HG03066 (cell line): ENCODE measurements around the gene JAGN1.
"Not testable (repeated sequence)": the region's sequence is repeated elsewhere in the genome, so short reads cannot be mapped to it uniquely, and the experiment has no call there.

Experiments used
- ATAC-seq: cut with Tn5 transposase; IDR thresholded peaks from one replicate; pipeline ENCODE4 v1.9.1; 2021; ENCODE audit warnings: low read depth; ENCODE audit not compliant: unreplicated experiment

The JAGN1 gene

DNA sequence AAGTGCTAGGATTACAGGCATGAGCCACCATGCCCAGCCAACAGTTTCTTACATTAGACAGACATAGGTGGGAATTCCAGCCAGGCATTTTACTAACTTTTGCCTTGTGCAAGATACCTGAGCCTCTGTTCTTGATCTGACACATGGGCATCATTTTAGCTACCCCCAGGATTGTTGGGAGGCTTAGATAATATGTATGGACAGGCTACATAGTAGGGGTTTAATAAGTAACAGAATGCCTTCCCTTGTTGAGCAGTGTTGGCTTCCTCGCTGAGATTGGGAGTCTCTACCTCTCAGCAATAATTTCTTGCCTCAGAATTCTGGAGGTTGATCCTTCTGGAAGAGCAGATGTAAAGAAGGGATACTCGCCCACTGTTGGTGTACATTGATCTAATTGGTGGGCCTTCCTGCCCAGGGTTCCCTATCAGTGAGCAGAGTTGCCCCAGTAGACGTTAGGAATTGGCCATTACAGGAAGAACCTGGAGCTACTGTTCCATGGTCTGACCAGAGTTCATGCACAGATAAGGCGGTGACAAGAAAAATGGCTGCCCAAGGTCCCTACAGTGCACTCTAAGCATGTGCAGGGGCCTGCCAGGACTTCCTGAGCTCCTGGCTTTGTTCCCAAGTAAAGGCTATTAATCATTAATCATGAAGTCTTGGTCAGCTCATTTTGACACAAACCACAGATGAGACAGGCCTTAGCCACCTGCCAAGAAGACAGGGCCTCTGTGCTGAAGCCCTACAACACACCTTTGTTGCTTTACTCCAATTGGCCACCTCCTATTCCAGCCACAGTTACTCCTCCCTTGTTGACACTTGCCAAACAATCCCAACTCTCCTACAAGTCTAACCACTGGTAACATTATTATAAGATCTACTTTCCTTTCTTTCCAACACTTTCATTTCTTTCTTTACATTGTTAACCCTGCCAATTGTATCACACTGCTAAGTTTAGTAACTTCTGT lies 7.3 kb downstream of the JAGN1 start:
- ATAC-seq = peak; percentile 64

DNA sequence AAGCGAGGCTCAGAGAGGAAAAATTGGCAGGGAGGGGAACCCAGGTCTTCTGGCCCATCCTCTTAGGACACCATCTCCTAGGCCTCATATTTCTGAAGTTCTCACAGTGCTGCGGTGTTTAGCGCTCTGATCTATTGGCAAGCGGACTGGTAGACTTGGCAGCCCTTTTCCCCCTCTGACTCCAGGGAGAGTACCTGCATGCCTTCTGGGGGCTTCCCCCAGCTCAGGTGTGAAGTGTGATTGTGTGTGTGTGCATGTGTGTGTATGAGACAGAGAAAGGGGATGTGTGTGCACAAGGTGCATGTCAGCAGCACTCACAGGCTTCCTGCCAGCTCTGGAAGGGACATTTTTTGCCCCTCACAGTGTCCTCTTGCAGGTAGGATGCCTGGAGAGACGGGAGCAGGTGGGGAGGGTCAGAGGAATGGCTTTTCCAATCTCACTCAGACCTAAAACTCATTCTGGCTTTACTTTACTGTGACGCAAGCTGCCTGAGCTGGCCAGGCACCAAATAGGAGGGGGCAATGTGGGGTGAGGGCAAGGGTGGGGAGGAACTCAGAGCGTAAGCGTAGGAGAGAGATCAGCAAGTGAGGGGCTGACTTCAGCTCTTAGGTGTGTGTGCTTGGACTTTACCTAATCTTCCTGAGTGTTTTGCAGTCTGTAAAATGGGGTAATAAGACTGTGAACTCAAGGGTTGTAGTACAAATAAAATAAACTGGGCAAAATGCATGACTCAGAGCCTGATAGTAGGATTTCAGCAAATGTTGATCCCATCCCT lies 8.2 kb downstream of the JAGN1 start:
- no peak for ATAC-seq

DNA sequence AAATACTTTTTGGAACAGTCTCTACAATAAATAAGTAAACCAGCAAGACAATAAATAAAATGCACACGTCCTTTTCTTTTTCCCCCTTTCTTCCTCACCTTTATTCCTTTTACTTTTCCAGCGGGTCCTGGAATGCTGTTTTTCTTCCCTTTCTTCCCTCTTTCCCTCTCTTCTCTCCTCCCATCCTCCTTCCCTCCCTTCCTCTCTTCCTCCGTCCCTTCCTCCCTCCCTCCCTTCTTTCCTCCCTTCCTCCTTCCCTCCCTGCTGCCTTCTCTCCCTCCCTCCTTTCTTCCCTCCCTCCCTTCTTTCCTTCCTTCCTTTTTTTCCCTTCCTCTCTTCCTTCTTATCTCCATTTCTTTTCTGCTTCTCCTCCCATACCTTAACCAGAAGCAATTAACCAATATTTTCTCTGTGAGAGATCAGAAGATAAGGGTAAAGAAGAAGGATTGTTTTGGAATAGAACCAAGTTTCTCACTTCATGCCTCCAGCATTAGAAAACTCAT lies 8.9 kb downstream of the JAGN1 start:
- no peak for ATAC-seq

DNA sequence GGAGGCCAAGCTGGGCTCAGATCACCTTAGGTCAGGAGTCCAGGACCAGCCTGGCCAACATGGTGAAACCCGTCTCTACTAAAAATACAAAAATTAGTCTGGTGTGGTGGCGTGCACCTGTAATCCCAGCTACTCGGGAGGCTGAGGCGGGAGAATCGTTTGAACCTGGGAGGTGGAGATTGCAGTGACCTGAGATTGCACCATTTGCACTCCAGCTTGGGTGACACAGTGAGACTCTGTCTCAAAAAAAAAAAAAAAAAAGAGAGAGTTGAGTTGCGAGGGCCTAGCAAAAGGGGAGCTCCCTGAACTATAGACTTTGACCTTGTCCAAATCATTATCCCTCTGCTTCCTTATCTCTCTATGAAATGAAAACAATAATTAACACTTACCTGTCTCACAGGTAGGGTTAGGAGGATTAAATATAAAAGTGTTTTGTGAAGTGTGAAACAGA lies 10.6 kb downstream of the JAGN1 start:
- ATAC-seq = not testable (repeated sequence)

DNA sequence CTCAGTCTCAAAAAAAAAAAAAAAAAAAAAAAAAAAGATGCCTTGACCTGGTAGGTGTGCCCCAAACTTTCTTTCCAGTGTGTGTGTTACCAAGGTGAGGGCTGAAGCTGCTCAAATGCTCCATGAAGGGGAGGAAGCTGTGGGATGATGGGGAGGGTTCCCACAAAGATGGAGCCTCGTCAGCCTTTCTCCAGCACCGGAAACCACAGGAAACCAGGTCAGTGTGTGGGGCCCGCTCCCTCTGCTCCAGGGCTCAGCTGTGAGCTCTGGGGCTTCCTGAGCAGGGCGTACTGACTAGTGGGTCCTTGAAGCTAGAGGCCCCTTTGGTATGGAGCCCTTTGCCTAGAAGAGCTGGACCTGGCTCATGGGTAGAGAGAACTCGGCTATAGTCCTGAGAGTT lies 11.6 kb downstream of the JAGN1 start:
- no peak for ATAC-seq

DNA sequence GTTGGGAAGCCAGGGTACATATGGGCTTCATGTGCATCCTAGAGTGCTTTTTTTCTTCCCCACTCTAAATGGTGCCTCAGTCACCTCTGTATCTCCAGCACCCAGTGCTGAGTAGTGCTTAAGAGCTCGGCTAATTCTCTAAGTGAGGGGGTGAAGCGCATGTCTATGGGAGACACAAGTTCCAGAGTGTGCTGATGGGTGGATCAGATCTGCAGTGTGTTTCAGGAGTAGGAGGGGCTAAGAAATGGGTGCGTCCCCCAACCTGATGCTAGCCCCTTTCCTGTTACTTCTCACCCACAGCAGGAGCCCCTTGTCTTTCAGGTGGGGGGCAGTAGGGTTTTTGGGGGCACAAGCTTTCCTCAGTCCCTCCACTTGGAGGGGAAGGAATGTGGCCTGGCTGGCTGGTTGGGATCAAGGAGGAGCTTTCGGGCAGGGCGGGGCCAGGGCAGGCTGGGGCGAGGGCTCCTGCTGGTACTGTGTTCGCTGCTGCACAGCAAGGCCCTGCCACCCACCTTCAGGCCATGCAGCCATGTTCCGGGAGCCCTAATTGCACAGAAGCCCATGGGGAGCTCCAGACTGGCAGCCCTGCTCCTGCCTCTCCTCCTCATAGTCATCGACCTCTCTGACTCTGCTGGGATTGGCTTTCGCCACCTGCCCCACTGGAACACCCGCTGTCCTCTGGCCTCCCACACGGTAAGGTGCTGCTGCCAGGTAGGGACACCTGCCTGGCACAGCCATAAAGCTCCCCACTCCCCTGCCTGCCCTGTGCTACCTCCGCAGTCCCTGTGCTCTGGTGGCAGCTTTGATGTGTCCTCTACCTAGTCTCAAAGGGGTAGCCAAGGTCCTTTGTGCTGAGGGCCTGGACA lies 12.2 kb downstream of the JAGN1 start, which contains the start of gene IL17RE:
IL17RE (plus strand) TSS at position 477 of the 866 bp plus-strand sequence; CDS start at position 562, 85 bp downstream.
- no peak for ATAC-seq

DNA sequence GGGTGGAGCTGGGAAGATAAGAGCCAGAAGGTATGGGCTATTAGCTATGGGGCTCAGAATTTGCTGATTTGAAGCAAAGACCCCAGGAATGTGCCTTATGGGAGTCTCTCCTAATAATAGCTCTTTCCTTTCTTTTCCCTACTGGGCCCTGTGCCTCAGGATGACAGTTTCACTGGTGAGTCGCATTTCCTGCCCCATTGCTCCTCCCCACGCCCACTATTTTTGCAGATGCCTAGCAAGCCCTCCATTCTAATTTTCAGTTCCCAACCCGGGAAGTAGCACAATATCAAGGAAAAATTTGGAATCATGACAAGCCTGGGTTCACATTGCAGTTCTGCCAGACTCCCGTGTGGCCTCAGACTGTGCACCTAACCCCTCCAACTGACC lies 12.8 kb downstream of the JAGN1 start:
- no peak for ATAC-seq

DNA sequence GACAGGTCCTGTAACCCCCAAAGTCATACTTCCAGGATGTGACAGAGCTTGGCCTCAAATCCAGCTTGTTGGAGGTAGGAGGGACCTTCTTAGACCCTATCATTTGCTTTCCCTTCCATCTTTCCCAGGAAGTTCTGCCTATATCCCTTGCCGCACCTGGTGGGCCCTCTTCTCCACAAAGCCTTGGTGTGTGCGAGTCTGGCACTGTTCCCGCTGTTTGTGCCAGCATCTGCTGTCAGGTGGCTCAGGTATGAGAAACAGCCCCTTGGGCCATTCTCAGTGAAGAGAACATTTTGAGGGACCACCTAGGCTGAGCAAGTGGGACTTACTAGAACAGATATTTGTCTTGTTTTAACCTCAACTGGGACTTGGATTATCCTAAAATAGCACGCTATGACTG lies 13.5 kb downstream of the JAGN1 start:
- no peak for ATAC-seq

DNA sequence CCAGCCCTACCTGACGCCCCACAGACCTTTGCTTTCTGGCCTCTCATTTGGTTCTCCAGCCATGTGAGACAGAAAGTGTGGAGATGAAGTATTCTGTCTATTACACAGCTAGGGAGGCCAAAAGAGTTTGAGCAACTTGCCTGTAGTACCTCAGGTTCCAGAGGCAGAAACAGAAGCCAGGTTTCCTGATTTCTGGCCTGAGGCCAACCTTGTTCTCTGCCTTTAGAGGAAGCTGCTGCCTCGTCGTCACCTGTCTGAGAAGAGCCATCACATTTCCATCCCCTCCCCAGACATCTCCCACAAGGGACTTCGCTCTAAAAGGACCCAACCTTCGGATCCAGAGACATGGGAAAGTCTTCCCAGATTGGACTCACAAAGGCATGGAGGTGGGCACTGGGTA lies 16.1 kb downstream of the JAGN1 start:
- no peak for ATAC-seq

DNA sequence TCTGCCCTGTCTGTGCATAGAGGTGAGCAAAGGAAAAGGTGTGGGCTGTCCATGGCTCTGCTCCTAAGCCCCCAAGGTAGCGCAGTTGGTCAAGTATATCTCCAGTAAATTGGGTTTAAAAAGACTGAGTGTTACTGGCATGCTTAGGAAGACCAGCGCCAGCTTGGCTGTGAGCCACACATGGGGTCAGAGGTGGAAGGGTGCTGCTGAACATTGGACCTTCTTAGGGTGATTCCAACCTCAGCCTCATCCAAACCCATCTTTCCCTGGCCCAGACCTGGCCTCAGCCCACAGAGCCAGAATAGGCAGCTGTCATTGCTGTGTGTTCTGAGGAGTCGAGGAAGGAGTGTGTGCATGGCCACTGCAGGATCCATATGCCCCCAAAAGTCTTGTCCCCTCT lies 17.9 kb downstream of the JAGN1 start:
- ATAC-seq = no peak

DNA sequence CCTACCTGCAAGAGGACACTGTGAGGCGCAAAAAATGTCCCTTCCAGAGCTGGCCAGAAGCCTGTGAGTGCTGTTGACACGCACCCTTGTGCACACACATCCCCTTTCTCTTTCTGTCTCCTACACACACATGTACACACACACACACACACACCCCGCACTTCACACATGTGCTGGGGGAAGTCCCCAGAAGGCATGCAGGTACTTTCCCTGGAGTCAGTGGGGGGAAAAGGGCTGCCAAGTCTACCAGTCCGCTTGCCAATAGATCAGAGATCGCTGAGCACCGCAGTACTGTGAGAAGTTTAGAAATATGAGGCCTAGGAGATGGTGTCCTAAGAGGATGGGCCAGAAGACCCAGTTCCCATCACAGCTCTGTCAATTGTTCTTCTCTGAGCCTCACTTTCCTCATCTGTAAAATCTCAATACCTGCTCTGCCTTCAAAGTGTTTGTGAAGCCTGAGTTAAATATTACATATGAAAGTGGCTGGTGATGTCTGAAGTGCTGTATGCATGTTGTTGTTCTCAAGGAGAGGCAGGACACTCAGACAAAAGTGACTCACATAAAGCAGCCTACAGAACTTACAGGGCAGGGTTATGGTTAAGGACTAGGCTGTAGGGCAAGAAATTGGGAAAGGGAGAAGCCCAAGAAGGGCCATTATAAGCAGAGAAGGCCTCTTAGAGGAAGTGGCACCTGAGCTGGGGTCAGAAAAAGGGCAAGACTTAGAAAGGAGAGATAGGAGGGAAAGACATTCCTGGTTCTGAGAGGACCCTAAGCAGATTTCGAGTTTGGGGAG lies 19.0 kb downstream of the JAGN1 start:
- no peak for ATAC-seq

DNA sequence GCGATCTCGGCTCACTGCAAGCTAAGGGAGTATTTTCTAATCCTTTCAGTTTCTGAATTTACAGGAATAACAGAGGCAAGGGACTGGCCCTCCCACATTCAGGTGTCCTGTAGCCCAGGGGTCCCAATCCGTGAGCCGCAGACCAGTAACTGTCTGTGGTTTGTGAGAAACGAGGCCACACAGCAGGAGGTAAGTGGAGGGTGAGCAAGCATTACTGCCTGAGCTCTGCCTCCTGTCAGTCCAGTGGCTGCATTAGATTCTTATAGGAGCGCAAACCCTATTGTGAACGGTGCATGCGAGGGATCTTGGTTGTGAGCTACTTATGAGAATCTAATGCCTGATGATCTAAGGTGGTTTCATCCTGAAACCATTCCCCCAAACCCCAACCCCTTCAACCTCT lies 21.5 kb downstream of the JAGN1 start:
- ATAC-seq = no peak

DNA sequence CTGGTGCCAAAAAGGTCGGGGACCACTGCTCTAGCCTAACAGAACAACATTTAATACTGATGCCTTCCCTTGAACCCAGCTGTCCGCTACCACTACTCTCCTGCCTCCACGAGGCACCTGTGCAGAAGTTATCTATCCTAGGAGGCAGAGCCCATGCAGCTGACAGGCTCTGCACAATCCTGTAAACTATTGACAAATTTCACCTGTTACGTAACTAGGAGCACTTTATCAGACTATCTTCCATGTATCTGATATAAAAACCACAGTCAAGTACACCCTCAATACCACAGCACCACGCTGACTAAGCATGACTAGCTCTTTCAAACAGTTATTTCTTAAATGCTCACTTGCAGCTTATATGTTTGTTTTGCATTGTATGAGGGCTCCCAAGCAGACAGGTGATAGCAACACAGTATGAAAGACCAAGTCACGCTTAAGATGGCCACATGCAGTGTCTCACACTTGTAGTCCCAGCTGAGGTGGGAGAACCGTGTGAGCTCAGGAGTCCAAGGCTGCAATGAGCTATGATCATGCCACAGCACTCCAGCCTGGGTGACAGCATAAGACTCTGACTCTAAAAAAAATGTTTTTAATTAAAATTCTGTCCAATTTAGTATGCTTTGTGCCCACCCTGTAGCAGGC lies 22.0 kb downstream of the JAGN1 start:
- ATAC-seq = no peak

DNA sequence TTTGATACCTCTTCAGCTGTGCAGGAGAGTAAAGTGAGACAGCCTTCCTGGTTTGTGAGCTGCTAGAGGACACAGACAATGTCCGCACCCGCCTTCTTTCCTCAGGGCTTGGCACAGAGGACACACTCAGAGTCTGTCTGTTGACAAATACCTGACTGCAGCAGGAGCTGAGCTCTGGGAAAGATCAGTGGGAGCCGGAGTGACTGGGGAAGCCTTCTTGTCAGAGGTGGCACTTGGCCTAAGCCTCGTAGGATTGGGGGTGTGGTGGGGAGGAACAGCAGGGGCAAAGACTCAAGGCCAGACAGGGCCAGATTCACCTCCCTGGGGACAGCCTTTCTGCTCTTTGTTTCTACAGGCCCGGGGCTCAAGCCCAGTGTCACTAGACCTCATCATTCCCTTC lies 23.2 kb downstream of the JAGN1 start:
- ATAC-seq = no peak

DNA sequence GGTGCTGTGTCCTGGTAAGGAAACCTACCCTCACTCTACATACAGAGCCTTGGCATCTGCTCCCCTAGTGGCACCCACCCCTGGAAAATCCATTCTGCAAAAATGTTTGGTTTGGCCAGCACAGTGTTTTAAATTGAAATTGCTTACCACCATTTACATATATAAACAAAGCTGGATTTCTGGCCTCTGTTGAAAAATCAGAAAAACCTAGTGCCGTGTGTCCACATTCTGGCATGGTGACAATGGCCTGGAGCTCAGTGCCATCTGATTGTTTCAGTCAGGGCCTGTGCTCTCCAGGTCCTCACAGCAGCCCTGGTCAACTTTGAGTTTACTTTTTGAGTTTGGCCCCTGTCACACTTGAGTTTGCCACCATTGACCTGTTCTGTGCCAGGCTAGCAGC lies 23.6 kb downstream of the JAGN1 start:
- no peak for ATAC-seq

DNA sequence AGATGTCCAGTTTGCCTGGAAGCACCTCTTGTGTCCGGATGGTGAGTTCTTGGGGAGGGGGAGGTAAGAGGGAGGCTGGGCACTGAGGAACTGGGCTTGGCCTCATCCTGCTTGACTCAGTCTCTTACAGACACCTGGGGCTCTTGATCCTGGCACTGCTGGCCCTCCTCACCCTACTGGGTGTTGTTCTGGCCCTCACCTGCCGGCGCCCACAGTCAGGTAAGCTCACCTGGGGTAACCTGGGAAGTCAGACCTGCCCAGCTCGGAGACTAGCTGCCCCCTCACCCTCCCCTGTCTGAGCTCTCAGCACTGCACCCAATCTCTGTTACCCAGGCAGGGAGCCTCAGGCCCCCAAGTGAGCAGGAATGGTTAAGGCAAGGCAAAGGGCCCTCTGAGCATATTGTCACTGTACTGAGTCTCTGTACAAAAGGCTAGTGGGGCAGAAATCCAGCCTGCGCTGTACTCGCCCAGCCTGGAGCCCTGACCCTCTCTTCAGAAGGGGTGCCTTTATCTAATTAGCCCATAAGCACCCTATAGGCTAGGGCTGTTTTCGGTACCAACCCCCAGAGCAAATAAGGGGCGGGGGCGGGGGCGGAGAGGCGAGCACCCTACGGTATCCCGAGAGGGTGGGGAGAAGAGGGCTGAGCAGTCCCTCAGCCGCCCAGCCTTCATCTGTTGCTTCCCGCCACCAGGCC lies 24.3 kb downstream of the JAGN1 start:
- peak; percentile 41 for ATAC-seq

DNA sequence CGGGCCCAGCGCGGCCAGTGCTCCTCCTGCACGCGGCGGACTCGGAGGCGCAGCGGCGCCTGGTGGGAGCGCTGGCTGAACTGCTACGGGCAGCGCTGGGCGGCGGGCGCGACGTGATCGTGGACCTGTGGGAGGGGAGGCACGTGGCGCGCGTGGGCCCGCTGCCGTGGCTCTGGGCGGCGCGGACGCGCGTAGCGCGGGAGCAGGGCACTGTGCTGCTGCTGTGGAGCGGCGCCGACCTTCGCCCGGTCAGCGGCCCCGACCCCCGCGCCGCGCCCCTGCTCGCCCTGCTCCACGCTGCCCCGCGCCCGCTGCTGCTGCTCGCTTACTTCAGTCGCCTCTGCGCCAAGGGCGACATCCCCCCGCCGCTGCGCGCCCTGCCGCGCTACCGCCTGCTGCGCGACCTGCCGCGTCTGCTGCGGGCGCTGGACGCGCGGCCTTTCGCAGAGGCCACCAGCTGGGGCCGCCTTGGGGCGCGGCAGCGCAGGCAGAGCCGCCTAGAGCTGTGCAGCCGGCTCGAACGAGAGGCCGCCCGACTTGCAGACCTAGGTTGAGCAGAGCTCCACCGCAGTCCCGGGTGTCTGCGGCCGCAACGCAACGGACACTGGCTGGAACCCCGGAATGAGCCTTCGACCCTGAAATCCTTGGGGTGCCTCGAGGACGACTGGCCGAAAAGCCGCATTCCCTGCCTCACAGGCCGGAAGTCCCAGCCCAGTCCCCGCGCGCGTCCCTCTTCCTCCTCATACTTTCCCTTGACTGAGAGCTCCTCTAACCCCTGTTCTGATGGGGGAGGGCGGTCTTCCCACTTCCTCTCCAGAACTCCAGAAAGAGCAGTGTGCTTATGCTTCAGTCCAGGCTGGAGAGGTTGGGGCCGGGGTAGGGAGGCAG lies 25.1 kb downstream of the JAGN1 start:
- peak; percentile 37 for ATAC-seq

DNA sequence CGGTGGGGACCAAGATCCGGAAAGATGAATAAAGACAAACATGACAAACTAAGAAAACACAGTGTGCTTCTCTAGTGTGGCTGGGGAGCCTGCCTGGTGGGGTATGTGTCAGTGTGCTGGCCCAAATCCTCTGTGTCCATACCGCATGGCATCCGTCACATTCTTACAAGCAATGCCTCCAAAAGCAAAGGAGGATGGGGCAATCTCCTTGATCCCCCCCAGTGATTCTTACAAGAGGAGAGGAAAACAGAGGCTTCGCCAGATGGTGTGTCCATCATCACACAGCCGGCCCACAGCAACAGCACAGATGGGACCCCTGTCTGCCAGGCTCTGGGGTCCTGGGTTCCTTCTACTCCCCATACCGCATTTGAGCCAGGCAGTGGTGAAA lies 25.9 kb downstream of the JAGN1 start:
- ATAC-seq = no peak
